Measurements from ENCODE around the gene ALPK1.
A peak's percentile ranks its signal among the peaks of the same experiment; 100 is the strongest.
"Not testable (repeated sequence)": the region's sequence is repeated elsewhere in the genome, so short reads cannot be mapped to it uniquely, and the experiment has no call there.

ALPK1 gene

DNA sequence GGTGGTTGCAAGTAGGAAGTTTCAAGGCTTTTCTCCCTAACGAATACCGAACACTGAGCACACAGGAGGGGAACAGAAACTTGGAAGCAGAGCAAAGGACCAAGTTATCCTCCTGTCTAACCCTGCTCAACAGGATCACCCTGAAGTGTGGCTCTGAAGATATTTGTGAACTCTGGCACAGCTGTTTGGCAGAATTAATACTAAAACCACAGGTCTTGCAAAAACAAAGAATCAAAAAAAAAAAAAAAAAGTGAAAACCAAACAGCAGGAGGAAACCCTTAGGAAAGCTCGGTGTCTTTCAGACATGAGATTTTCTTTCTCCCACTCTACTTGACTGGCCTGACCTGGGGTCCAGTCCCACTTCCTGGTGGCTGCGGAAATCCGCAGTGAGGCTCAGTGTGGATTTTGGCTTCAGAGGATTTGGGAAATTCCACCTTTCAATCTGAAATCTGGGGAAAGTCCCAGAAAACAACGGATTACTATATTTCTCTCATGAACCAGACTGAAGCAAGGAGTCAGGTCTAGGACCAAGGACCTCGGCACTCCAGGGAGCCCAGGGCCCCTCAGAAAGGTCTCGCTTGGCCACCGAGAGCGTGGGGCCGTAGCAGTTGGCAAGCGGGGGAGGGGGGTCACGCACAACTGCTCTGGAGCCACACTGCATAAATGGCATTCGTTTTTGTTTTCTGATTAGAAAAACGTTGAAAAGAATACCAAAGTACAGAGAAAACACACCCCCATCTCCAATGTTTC lies 12.3 kb upstream of the ALPK1 start:
- no peak for DNase-seq (ENCODE audit: low read depth)

DNA sequence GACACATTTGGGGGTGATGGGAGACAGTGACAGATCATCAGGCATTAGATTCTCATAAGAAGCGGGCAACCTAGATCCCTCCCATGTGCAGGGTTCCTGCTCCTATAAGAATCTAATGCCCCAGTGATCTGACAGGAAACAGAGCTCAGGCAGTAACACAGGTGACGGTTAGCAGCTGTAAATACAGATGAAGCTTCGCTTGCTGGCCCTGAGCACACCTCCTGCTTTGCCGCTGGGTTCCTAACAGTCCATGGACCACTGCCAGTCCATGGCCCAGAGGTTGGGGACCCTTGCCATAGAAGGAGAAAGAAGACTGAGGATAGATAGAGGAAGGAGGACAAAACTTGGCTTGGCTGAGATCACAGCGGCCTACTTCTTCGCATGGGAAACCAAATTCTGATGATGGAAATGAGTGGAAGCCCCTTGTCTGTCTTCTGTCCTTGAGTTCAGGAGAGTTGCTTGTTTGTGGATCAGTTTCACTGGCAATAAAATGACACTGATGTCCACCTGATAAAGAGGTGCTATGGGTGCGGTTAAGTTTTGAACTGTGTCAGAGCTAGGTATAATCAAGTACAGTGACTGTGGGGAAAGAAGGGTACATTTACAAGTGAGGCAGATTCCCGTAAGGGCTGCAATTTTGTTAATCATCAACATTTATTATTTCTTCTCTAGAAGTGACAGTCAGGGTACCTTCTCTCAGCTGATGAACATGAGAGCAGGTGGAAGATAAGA lies 9.7 kb upstream of the ALPK1 start:
- no peak for DNase-seq (ENCODE audit: low read depth)

DNA sequence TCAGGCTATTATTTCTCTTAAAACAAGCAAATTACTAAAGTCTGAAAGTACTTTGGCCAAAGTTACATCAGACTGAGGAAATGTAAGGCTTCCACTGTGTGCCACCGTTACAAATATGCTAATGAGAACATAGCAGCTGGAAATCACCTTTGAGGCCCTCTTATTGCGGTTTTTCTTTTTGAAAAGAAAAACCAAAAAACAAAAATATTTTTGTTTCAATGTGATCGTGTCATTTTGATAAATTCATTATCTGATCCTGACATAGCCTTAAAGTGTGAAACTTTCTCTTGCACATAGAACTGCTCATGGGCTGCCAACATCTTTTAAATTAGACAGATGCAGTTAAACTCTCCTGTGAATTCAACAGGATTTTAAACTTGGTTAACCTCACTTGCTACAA lies 8.7 kb upstream of the ALPK1 start:
- DNase-seq (ENCODE audit: low read depth): no peak

DNA sequence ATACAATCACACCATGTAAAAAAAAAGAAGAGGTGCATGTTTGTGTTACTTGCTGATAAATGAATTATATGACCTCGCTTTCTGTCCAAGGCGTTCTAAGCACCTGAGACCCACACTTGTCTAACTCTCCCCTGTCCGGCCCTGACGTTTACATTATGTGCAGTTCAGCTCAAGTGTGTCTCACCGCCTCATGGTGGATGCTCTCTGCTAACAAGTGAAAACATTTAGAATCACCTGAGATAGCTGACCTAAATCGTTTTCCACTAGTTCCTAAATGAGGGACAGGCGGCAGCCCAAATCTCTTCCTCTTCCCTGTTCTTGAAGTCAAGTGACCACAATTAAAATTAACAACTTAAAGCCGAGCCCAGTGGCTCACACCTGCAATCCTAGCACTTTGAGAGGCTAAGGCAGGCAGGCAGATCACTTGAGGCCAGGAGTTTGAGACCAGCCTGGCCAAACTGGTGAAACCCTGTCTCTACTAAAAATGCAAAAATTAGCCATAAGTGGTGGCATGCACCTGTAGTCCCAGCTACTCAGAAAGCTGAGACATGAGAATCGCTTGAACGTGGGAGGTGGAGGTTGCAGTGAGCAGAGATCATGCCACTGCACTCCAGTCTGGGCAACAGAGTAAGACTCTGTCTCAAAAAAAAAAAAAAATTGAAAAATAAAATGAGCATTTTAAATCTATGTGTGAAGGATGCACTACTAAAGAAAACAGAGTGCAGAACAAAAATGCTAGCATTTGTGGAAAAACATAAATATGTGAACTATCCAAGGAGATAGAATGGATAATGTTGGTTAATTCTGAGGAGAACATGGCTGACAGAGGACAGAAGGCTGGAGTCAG lies 7.5 kb upstream of the ALPK1 start:
- no peak for DNase-seq (ENCODE audit: low read depth)

DNA sequence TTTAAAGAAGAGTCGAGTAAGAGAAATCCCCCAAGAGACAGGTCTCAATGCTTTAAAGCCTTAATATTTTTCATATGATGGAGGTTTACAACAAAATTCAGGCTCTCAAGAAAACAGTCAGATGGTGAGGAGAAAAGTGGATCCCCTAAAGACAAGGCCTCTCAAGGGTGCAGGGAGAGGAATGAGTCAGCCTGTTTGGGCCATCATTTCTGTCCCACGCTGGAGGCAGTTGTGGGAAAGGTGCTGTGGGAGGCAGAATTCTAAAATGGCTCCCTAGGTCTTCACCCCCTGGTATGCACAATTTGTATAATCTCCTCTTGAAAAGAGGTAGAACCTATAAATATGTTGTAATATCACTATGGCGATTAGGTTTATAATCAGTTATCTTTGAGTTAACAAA lies 6.8 kb upstream of the ALPK1 start:
- DNase-seq (ENCODE audit: low read depth): no peak

DNA sequence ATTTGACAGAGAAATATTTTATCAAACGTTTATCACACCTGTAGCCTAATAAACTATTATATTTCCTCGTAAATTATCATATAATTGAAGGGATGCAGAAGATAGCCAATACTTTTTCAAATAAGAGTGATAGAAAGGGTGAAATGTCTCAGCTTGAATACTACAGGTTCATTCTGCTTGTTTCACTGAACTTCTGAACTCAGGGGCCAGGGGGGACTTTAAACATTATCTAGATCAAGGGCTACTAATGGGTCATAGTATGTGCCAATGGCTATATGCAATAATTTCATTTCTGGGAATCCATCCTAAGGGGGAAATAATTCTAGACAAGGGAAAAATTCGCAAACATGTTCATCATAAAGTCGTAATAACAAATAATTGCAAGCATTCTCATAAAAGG lies 2.6 kb downstream of the ALPK1 start:
- no peak for DNase-seq (ENCODE audit: low read depth)

DNA sequence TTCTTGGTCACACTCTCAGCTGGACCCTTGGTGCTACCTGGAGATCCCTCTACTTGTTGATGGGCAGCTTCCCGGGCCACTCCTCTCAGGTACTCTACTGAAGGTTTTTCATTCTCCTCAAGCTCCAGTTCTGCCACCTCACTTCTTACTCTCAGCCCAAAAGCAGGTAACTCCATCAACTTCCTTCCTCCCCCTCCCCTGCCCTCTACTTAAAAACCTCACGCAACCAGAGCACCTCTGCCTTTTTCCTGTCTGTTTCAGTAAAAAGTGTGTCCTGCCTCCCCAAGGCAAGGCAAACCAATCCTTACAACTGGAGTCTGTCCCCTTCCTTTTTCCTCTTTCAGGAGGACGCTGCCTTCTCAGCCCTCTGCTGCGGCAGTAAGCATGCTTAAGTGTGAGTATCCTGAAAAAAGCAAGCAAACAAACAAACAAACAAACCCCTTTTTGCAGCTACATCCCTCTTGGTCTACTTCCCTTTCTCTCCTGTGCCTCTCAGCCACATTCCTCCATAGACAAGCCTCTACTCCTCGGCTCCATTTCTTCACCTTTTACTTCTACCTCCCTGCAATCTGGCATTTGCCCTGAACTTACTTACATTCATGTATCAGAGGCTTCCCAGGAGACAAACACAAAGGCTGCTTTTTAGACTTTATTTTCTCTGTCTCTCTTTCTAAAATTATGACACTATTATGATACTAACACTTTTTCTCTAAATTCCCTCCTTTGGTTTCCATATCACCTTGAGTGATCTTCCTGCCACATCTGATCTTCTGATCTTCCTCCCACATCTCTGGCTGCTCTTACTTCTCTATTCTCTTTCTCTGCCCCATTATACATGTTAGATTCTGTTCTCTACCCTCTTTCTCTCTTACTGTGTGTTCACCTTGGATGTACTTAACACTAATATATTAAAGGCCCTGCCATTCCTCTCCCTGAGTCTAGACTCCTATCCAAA lies 5.4 kb downstream of the ALPK1 start:
- no peak for DNase-seq (ENCODE audit: low read depth)

DNA sequence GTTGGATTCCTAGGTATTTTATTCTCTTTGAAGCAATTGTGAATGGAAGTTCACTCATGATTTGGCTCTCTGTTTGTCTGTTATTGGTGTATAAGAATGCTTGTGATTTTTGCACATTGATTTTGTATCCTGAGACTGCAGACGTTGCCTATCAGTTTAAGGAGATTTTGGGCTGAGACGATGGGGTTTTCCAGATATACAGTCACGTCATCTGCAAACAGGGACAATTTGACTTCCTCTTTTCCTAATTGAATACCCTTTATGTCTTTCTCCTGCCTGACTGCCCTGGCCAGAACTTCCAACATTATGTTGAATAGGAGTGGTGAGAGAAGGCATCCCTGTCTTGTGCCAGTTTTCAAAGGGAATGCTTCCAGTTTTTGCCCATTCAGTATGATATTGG lies 8.3 kb downstream of the ALPK1 start:
- DNase-seq (ENCODE audit: low read depth): not testable (repeated sequence)

DNA sequence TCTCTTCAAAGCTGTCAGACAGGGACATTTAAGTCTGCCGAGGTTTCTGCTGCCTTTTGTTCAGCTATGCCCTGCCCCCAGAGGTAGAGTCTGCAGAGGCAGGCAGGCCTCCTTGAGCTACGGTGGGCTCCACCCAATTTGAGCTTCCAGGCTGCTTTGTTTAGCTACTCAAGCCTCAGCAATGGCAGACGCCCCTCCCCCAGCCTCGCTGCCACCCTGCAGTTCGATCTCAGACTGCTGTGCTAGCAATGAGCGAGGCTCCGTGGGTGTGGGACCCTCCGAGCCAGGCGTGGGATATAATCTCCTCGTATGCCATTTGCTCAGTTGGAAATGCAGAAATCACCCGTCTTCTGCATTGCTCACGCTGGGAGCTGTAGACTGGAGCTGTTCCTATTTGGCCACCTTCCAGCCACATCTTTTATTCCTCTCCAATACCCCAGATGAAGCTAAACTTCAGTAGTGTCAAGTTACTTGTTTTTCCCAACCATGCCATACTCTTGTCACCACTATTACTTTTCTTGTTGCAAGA lies 12.2 kb downstream of the ALPK1 start:
- DNase-seq (ENCODE audit: low read depth): not testable (repeated sequence)

DNA sequence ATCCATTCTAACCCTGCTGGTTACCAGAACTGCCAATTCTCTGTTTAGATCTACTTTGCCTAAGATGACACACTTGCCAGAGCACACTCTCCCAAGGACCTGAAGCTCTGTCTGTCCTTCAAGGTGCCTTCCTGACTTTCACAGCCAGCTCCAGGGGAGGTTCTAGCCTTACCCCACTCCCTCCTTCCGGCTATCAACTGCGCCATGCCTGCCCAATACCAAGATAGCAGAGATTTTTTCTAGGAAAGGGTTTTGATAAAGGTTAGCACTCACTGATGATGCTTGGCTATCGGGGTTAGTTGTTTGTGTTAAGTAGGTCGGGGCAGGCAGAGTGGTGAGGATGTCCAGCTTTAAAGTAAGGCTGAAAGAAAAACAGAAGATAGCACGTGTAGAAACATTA lies 14.3 kb downstream of the ALPK1 start:
- no peak for DNase-seq (ENCODE audit: low read depth)

DNA sequence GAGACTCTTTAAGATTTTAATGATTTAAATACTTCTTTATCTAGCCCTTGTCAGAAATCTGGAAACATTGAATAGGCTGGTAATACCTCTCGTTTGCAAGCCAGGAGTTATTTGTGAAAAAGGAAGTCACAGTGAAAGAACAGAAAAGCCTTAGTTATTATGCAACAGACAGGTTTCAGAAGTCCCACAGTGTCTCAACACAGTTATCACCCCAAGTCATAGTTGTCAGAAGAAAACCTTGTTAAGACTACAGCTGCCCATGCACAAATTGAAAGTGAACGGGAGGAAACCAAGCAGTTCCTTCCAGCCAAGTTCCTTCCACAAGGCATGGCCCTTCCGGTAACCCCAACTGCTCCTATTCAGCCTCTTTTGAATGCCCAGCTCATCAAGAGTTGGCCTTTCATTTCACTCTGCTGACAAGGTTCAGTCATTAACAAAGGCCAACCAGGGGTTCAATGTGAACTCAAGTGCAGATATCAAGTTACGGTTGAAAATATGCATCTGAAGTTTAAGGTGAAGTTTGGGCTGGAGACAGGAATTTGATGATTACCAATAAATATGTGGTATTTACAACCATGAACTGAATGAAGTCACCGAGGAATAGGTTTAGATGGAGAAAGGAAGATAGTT lies 15.6 kb downstream of the ALPK1 start:
- no peak for DNase-seq (ENCODE audit: low read depth)

DNA sequence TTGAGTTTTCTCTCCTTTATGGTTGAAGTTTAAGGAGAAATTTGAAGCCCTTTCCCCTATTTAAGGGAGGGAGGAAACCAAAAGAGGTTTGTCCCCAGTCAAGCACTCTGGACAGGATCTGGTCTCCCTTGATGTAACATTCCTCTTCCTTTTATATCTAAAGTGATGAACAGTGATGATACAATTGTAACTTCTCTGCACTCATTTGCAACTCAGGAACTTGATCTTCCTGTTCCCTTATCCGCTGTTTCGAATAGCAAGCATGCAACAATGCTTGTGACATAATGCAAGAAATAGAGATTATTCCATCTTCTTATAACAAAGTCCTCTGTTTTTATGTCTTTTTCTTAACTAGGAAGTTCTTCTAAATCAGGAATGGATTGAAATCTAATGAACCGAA lies 18.3 kb downstream of the ALPK1 start:
- DNase-seq (ENCODE audit: low read depth): no peak

DNA sequence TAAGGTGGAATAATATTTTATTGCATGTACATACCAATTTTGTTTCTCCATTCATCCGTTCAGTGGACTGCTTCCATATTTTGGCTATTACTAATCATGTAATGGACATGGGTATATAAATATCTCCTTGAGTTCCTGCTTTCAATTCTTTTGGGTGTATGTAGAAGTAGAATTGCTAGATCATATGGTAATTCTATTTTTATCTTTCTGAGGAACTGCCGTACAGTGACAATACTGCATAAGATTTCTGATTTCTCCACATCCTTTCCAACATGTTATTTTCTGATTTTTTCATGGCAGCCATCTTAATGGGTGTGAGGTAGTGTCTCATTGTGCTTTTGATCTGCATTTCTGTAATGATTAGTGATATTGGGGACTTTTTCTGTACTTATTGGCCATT lies 19.2 kb downstream of the ALPK1 start:
- no peak for DNase-seq (ENCODE audit: low read depth)

DNA sequence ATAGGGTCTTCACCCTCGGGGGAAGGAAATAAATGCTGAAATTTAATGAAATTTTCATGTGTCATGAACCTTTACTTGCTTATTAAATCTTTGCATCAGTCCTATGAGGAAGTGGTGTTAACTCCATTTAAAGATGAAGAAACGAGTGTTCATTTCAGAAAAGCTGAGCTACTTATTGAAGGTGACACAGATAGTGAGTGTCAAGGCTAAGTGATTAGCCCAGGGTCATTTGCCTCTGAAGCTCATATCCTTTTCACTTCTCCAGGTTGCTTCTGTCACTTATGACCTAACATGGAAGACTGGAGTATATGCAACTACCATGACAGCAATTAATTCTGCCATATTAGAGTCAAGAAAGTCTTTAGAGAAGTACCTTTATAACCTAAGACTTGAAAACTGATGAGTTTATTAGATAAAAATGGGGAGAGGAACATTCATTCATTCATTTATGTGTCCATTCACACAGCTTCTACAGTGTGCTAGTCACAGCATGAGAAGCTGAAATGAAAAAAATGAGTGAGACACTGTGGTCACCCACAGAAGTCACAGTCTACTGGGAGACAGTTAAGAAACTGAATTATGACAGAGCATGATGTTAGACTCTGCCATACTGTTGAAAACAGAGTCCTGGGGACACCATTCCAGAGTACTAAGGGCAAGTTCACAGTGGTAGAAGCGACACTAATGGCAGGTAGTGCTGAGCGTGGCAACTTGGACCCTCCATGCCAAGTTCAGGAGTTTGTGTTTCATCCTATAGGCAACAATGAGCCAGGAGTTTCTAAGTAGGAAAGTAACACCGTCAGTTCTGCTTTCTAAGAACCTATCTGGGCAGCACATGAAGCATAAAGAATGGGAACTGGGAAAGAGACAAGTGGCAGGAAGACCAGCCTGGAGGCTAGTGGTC lies 21.3 kb downstream of the ALPK1 start:
- DNase-seq (ENCODE audit: low read depth): no peak

DNA sequence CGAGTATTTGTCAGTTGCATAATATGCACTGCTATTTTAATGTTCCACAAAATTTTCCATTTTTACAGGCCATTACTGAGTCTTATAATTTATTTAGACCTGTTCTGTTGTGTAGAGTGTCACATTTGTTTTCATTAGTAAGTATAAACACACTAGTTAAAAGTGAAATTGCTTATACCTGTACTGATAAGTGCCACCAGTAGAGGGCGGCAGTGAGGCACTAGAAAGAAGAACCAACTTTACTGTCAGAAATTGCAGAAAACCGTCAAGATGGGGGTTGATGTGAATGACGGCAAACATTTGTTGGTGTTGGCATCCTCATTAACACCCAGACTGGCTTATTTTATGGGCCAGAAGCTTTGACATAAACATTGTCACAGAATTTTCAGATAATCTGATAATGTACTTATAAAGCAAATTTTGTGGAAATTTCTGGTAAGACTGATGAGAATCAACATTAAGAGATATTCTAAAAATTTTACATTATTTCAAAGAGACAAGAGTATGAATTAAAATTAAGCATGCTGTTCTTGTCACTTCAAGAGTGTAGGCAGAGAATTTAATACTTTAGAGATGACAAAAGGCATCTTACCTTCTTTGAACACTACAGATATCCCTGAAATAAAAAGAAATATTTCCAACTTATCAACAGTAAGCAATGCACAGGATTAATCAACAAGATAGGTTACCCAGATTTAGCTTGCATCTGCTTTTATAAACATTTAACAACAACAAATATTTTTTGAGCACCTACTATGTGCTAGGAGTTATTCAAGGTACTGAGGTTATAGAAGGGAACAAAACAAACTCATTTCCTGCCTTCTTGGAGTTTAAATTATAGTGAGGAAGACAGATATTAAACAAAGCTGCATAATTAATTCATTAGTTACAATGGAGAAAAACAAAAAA lies 24.9 kb downstream of the ALPK1 start:
- DNase-seq (ENCODE audit: low read depth): peak; percentile 22

DNA sequence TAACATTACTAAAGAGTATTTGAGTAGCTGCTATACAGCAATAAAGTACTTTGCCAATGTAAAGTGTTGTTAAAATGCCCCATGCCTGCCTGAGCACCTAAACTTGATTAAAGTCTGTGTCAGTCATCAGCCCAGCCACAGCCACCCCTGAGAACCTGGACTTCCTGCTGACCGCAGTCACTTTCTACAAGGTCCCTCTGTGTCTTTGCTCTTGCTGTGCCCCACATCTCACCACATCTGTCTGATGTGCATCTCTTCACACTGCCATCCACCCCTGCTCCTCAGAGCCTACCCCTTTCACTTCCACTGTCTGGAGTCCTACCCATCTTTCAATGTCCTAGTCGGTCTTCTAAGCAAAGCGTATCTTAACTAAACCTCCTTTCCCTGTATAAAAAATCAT lies 25.7 kb downstream of the ALPK1 start:
- DNase-seq (ENCODE audit: low read depth): no peak

DNA sequence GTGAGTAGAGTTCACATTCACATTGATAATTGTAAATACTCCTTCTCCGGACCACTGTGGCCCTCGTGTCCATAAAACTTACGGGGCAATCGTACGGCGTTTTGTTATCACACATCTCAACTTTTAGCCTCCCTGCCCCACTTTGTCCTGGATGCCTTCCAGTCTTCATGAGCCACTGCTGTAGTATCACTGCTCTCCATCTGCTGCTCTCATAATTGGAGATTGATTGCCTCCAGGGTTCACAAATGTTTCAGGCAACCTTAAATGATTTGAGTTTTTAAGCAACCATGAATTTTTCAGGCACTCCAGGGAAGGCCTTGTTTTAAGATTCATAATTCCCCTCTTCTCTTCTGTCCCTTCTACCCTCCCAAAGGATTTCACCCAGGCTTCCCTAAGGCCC lies 28.4 kb downstream of the ALPK1 start:
- no peak for DNase-seq (ENCODE audit: low read depth)

DNA sequence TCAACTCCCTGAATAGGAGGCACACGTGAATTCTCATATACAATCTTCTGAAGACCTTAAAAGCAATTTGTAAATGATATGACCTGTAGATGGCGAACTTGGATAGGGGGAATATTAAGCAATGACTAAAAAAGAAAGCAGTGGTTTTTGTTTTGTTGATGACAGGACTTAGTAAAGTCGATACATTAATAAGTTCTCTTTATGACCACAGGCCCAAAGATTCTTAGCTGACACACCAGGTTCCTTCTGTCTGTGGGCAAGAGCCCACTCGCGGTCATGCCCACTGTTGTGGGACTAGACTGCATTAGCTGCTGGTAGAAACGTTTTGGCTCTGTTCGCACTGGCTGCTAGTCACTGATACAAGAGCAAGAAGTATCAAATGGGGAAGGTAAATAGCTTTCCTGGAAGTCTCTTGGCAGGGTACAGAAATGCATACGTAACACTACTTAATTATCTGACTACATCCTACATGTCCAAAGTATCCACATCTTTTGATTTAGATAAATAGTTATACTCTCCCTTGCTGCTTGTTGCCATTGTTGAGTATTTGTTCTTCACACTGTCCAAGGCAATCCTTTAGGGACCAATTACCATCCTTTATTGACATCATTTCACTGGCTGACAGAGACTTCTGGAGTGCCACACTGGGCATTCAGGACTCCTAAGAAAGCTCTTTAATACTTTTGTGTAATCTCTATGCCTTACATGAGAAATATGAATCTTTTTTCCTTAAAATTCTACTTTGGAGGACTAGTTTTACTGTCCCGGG lies 31.0 kb downstream of the ALPK1 start:
- peak; percentile 16 for DNase-seq (ENCODE audit: low read depth)
